Mesenchymal stem cell (in vitro differentiated cells and primary cell): ENCODE results near the gene PIP4K2A.
A peak's percentile ranks its signal among the peaks of the same experiment; 100 is the strongest.

ENCODE experiments used
- DNase-seq: peaks from one replicate; pipeline ENCODE4 v3.0.0-alpha.2; 2013
- H2AFZ ChIP-seq: one replicate; pipeline ENCODE4 v1.6.1; 2013; ENCODE audit warnings: low read depth, mild to moderate bottlenecking, control low read depth, inconsistent platforms, low read length, moderate library complexity
- H2AK5ac ChIP-seq: 2 replicates; pipeline ENCODE4 v1.6.1; 2013; ENCODE audit warnings: low read length, moderate library complexity, mild to moderate bottlenecking, inconsistent platforms; ENCODE audit not compliant: severe bottlenecking
- H2BK120ac ChIP-seq: one replicate; pipeline ENCODE4 v1.6.1; 2013; ENCODE audit warnings: low read depth, mild to moderate bottlenecking, inconsistent platforms, low read length, moderate library complexity
- H2BK12ac ChIP-seq, 2 experiments: one replicate each; pipeline ENCODE4 v1.6.1; 2013; ENCODE audit warnings: inconsistent platforms in 2 of 2, low read length in 2 of 2, mild to moderate bottlenecking in 2 of 2, moderate library complexity in 2 of 2, control low read depth in 1 of 2
- H2BK15ac ChIP-seq: one replicate; pipeline ENCODE4 v1.6.1; 2013; ENCODE audit warnings: mild to moderate bottlenecking, low read depth, inconsistent platforms; ENCODE audit not compliant: poor library complexity, severe bottlenecking
- H2BK5ac ChIP-seq: 2 replicates; pipeline ENCODE4 v1.6.1; 2013; ENCODE audit warnings: low read depth, mild to moderate bottlenecking, low read length, control low read depth, inconsistent platforms; ENCODE audit not compliant: poor library complexity, severe bottlenecking
- H3K14ac ChIP-seq, 2 experiments: one replicate each; pipeline ENCODE4 v1.6.1; 2013; ENCODE audit warnings: inconsistent platforms in 2 of 2, low read length in 2 of 2, control low read depth in 1 of 2, mild to moderate bottlenecking in 1 of 2, moderate library complexity in 1 of 2
- H3K18ac ChIP-seq, 2 experiments: one replicate each; pipeline ENCODE4 v1.6.1; 2013; ENCODE audit warnings: inconsistent platforms in 2 of 2, low read length in 2 of 2, control low read depth in 1 of 2, low read depth in 1 of 2, mild to moderate bottlenecking in 1 of 2
- H3K23ac ChIP-seq, 2 experiments: one replicate each; pipeline ENCODE4 v1.6.1; 2013; ENCODE audit warnings: inconsistent platforms in 2 of 2, low read length in 2 of 2, mild to moderate bottlenecking in 2 of 2, moderate library complexity in 2 of 2, control low read depth in 1 of 2
- H3K27ac ChIP-seq: 2 replicates; pipeline ENCODE4 v1.5.1; 2013; ENCODE audit warnings: mild to moderate bottlenecking, moderate library complexity, low read length, control low read depth, inconsistent platforms; ENCODE audit not compliant: poor library complexity, severe bottlenecking
- H3K27me3 ChIP-seq, 2 experiments: 2 replicates each; pipeline versions ENCODE4 v1.6.1 to v1.7.0; 2013; ENCODE audit warnings: low read length in 2 of 2, mild to moderate bottlenecking in 2 of 2, moderate library complexity in 2 of 2, control low read depth in 1 of 2, inconsistent platforms in 1 of 2; ENCODE audit not compliant: control insufficient read depth in 1 of 2, insufficient read depth in 1 of 2
- H3K36me3 ChIP-seq, 2 experiments: 2 replicates each; pipeline versions ENCODE4 v1.6.1 to v1.7.0; 2013; ENCODE audit warnings: low read length in 2 of 2, control low read depth in 1 of 2, inconsistent platforms in 1 of 2, low read depth in 1 of 2, mild to moderate bottlenecking in 1 of 2; ENCODE audit not compliant: insufficient read depth in 2 of 2, control insufficient read depth in 1 of 2
- H3K4ac ChIP-seq, 2 experiments: one replicate each; pipeline ENCODE4 v1.6.1; 2013; ENCODE audit warnings: inconsistent platforms in 2 of 2, low read length in 2 of 2, mild to moderate bottlenecking in 2 of 2, moderate library complexity in 2 of 2, control low read depth in 1 of 2, low read depth in 1 of 2
- H3K4me1 ChIP-seq: 2 replicates; pipeline ENCODE4 v1.6.1; 2013; ENCODE audit warnings: low read depth, low read length, control low read depth; ENCODE audit not compliant: control insufficient read depth, insufficient read depth
- H3K4me2 ChIP-seq: 2 replicates; pipeline ENCODE4 v1.6.1; 2013; ENCODE audit warnings: low read length, mild to moderate bottlenecking, inconsistent platforms; ENCODE audit not compliant: poor library complexity, severe bottlenecking
- H3K4me3 ChIP-seq, 2 experiments: 2 replicates each; pipeline versions ENCODE4 v1.5.1 to v1.7.0; 2013; ENCODE audit warnings: low read length in 2 of 2, mild to moderate bottlenecking in 2 of 2, control low read depth in 1 of 2, low read depth in 1 of 2; ENCODE audit not compliant: insufficient read depth in 1 of 2
- H3K79me1 ChIP-seq: replicated peaks from 2 replicates; pipeline ENCODE4 v1.6.1; 2013; ENCODE audit warnings: mild to moderate bottlenecking, control low read depth, low read length, inconsistent platforms; ENCODE audit not compliant: poor library complexity, severe bottlenecking
- H3K9ac ChIP-seq: 2 replicates; pipeline ENCODE4 v1.7.0; 2013; ENCODE audit warnings: mild to moderate bottlenecking, low read length, moderate library complexity
- H3K9me3 ChIP-seq: 2 replicates; pipeline ENCODE4 v1.7.0; 2013; ENCODE audit warnings: mild to moderate bottlenecking, low read length; ENCODE audit not compliant: control insufficient read depth
- H4K8ac ChIP-seq: one replicate; pipeline ENCODE4 v1.6.1; 2013; ENCODE audit warnings: inconsistent platforms, mild to moderate bottlenecking, low read length, moderate library complexity
- H4K91ac ChIP-seq: one replicate; pipeline ENCODE4 v1.6.1; 2013; ENCODE audit warnings: mild to moderate bottlenecking, low read length, inconsistent platforms
- WGBS: methylation state at CpG from one replicate; pipeline ENCODE4 v1.1.7; 2013; ENCODE audit warnings: mixed read lengths; 5-methylcytosine and 5-hydroxymethylcytosine counted together

Gene PIP4K2A

GRCh38 chr10:22603581-22603980 lies 110.8 kb downstream of the PIP4K2A start:
- no peak overlapping the region for H2BK15ac ChIP-seq
- peak overlapping the region in 1 of 2 experiments; percentile 77 for H2BK12ac ChIP-seq
- no peak overlapping the region for H3K4ac ChIP-seq
- H3K9me3 ChIP-seq, result no peaks in the 10 kb centered on the region
- H3K36me3 ChIP-seq, result peaks cover 12 to 37% of the 10 kb centered on the region in 2 experiments
- no peak overlapping the region for H3K4me3 ChIP-seq
- H2BK120ac ChIP-seq, result no peak overlapping the region
- peaks cover 37% of the 10 kb centered on the region for H3K79me1 ChIP-seq
- H3K9ac ChIP-seq, result no peak overlapping the region
- H4K91ac ChIP-seq, result no peak overlapping the region
- no peak overlapping the region for H3K14ac ChIP-seq
- peak overlapping the region in 1 of 2 experiments; percentile 91 for H3K18ac ChIP-seq
- no peak overlapping the region for H3K27ac ChIP-seq
- H3K4me1 ChIP-seq, result peaks cover 29% of the 10 kb centered on the region
- H2AFZ ChIP-seq, result no peak overlapping the region
- peak overlapping the region; percentile 76 for H2AK5ac ChIP-seq
- H2BK5ac ChIP-seq, result no peak overlapping the region
- no peaks in the 10 kb centered on the region for H3K27me3 ChIP-seq
- no peak overlapping the region for H3K23ac ChIP-seq
- DNase-seq, result no peak
- no peak overlapping the region for H4K8ac ChIP-seq
- WGBS, result 82% methylated on average over 3 of the region's 3 CpGs
- no peak overlapping the region for H3K4me2 ChIP-seq

- Histone ChIP-seq H4K8ac (no peak overlapping the region), H3K4me2 (no peak overlapping the region), H4K91ac (no peak overlapping the region), H3K14ac (no peak overlapping the region), H3K4me1 (peaks cover 38% of the 10 kb centered on the region), H3K36me3 (peaks cover 7 to 20% of the 10 kb centered on the region in 2 experiments), H2BK5ac (no peak overlapping the region), H3K9ac (no peak overlapping the region), H2BK12ac (no peak overlapping the region), H3K4ac (peak overlapping the region in 1 of 2 experiments; percentile 52), H3K23ac (no peak overlapping the region), H3K9me3 (no peaks in the 10 kb centered on the region), H3K18ac (no peak overlapping the region), H3K4me3 (no peak overlapping the region), H2AK5ac (no peak overlapping the region), H2AFZ (no peak overlapping the region), H2BK15ac (no peak overlapping the region), H3K27me3 (no peaks in the 10 kb centered on the region), H3K79me1 (peaks cover 32% of the 10 kb centered on the region), H2BK120ac (no peak overlapping the region), H3K27ac (no peak overlapping the region)
- WGBS, result 97% methylated on average over 3 of the region's 5 CpGs
- no peak for DNase-seq
These were observed 112.8 kb downstream of the PIP4K2A start for GRCh38 chr10:22601618-22602017.

DNA sequence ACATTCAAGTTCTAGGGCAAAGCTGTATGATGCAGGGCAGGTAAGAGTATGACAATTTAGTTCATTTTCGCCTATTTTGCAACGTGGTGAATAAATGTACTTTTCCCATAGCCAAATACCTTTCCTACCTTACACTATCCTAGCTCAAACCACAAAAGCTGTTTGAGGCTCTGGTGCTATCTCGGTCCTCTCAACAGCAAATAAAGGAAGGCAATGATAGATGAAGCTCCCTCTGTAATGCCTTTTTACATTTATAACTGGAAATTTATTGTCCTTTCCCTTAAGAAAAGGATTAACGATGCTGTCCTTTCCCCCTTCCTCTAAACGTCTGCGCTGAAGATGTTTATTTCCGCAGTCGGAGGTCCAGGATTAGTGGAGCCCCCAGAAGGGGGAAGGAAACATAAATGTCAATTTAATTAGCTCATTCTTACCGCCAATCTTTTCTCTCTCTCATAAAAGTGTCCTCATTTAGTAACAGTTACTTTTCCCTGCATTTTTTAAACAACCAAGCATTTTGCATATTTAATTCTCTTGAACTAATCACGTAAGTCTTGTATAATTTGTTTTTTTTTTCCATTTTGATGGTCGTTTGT lies 114.6 kb downstream of the PIP4K2A start:
- Histone ChIP-seq H3K18ac (peak overlapping the region; percentile 23 to 84), H3K4me2 (no peak overlapping the region), H3K14ac (no peak overlapping the region), H2BK120ac (no peak overlapping the region), H3K9ac (peak overlapping the region; percentile 31), H3K36me3 (peaks cover 10 to 19% of the 10 kb centered on the region in 2 experiments), H3K23ac (no peak overlapping the region), H2BK5ac (no peak overlapping the region), H2AFZ (no peak overlapping the region), H3K4ac (no peak overlapping the region), H3K4me3 (peak overlapping the region in 1 of 2 experiments; percentile 43), H3K4me1 (peaks cover 33% of the 10 kb centered on the region), H4K91ac (no peak overlapping the region), H2BK12ac (peak overlapping the region in 1 of 2 experiments; percentile 21), H2AK5ac (peak overlapping the region; percentile 35), H3K79me1 (peaks cover 37% of the 10 kb centered on the region), H4K8ac (no peak overlapping the region), H3K27ac (peak overlapping the region; percentile 59), H3K27me3 (no peaks in the 10 kb centered on the region), H2BK15ac (no peak overlapping the region), H3K9me3 (no peaks in the 10 kb centered on the region)
- WGBS, result 40% methylated on average over 11 of the region's 11 CpGs
- DNase-seq, result no peak

DNA sequence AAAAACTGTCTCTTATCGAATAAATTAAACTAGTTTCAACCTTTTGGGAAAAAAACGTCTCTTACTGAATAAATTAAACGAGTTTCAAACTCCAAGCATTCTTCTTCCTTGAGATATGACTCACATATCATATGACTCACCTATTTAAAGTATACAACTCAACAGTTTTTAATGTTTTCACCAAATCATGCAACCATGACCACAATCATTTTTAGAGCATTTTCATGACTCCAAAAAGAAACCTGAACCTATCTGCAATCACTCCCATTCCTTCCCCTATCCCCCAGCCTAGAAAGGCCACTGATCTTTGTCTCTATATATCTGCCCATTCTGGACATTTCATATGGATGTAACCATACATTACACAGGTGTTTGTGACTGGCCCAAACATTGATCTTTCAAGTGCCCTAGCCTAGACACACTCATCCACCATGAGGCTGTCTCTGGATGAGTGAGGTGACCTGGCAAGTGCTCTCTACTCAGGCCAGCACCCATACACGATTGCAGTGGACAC lies 115.3 kb downstream of the PIP4K2A start:
- peaks cover 10 to 19% of the 10 kb centered on the region in 2 experiments for H3K36me3 ChIP-seq
- H3K79me1 ChIP-seq, result peaks cover 34% of the 10 kb centered on the region
- H3K4ac ChIP-seq, result peak overlapping the region in 1 of 2 experiments; percentile 65
- WGBS, result 21% methylated on average over 3 of the region's 4 CpGs
- no peak overlapping the region for H2BK5ac ChIP-seq
- H4K91ac ChIP-seq, result peak overlapping the region; percentile 5
- peak overlapping the region; percentile 59 for H3K27ac ChIP-seq
- H3K9ac ChIP-seq, result peak overlapping the region; percentile 31
- no peak overlapping the region for H4K8ac ChIP-seq
- H2BK12ac ChIP-seq, result peak overlapping the region in 1 of 2 experiments; percentile 21
- no peak overlapping the region for H3K14ac ChIP-seq
- H2BK15ac ChIP-seq, result no peak overlapping the region
- no peaks in the 10 kb centered on the region for H3K27me3 ChIP-seq
- no peaks in the 10 kb centered on the region for H3K9me3 ChIP-seq
- no peak overlapping the region for H3K23ac ChIP-seq
- H2AFZ ChIP-seq, result no peak overlapping the region
- H2AK5ac ChIP-seq, result peak overlapping the region; percentile 28
- H2BK120ac ChIP-seq, result no peak overlapping the region
- H3K4me2 ChIP-seq, result no peak overlapping the region
- H3K4me3 ChIP-seq, result peak overlapping the region in 1 of 2 experiments; percentile 43
- DNase-seq, result peak; percentile 74
- peak overlapping the region; percentile 23 to 84 for H3K18ac ChIP-seq
- peaks cover 27% of the 10 kb centered on the region for H3K4me1 ChIP-seq
